ENCODE results near the gene RALGDS. TPM values are rescaled to one million over a fixed set of nuclear protein-coding genes. Genes with fewer than 3 reads are reported as not detected.

RALGDS gene
- total and polyA plus RNA-seq, 2 of the 13 experiments (the other 11 are each of a cell fraction or from before 2014, with no cell fraction given): 12.9 to 25.5 TPM

DNA sequence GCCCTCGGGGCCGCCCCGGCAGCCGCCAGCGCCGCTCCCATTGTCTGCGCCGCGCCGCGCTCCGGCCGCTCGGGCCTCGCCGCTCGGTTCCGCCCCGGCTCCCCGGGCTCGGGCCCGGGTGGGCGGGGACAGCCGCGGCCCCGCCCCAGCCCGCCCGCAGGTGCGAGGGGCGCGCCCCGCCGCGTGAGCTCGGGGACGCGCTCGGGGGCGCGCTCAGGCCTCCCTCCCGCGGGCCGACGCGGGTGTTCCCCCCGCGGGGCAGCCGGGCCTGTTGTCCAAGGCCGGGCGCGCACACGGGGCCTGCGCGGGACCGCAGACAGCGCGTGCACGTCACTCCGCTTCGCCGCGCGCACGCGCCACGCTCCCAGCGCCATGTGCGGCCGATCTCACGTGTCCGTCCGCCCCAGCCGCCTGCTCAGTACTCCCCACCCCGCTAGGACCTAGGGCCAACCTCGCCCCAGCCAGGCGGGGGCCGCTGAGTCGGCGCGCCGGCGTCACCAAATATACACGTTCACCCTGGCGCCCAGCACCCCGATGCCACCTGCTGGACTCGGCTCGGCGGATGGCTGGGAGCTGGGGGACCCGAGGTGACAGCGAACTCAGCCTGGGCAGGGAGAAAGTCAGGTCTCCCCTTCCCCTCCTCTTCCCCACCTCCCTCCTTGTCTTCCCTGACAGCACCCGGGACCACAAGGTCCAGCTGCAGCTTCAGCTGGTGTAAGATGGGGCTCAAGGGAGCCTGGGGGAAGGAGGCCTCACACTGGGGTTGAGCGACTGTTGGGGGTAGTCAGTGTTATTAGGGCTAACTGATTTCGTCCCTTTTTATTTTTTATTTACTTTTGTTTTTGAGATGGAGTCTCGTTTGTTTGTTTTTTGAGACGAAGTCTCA is 28.3 kb upstream of the RALGDS start (continued):
- TF ChIP-seq, protein P1, sequence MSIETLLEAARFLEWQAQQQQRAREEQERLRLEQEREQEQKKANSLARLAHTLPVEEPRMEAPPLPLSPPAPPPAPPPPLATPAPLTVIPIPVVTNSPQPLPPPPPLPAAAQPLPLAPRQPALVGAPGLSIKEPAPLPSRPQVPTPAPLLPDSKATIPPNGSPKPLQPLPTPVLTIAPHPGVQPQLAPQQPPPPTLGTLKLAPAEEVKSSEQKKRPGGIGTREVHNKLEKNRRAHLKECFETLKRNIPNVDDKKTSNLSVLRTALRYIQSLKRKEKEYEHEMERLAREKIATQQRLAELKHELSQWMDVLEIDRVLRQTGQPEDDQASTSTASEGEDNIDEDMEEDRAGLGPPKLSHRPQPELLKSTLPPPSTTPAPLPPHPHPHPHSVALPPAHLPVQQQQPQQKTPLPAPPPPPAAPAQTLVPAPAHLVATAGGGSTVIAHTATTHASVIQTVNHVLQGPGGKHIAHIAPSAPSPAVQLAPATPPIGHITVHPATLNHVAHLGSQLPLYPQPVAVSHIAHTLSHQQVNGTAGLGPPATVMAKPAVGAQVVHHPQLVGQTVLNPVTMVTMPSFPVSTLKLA (IDR thresholded peaks at IDR 0.05): peak; percentile 90
- TF ChIP-seq ZNF776 (CRISPR knock-in tag; IDR thresholded peaks at IDR 0.05) (peak; percentile 96), KLF13 (CRISPR knock-in tag; IDR thresholded peaks at IDR 0.05) (no peak), RFX3 (CRISPR knock-in tag; IDR thresholded peaks at IDR 0.05) (no peak), MED1 (CRISPR knock-in tag; IDR thresholded peaks at IDR 0.05) (peak; percentile 75), SP4 (CRISPR knock-in tag; IDR thresholded peaks at IDR 0.05) (peak; percentile 79), ZSCAN9 (CRISPR knock-in tag; IDR thresholded peaks at IDR 0.05; ENCODE audit: borderline replicate concordance) (peak; percentile 70), SNAPC2 (CRISPR knock-in tag; IDR thresholded peaks at IDR 0.05) (peak; percentile 65; the same call in 1 of the 2 replicates), EED (CRISPR knock-in tag; IDR thresholded peaks at IDR 0.05) (peak; percentile 88), ISL2 (CRISPR knock-in tag; IDR thresholded peaks at IDR 0.05) (no peak), ZFY (CRISPR knock-in tag; IDR thresholded peaks at IDR 0.05) (peak; percentile 79), ZNF816 (CRISPR knock-in tag; IDR thresholded peaks at IDR 0.05; ENCODE audit: borderline replicate concordance) (0 out of 2 replicates have a peak, but pooled peaks have one; percentile 39)
- TF ChIP-seq, protein P2, sequence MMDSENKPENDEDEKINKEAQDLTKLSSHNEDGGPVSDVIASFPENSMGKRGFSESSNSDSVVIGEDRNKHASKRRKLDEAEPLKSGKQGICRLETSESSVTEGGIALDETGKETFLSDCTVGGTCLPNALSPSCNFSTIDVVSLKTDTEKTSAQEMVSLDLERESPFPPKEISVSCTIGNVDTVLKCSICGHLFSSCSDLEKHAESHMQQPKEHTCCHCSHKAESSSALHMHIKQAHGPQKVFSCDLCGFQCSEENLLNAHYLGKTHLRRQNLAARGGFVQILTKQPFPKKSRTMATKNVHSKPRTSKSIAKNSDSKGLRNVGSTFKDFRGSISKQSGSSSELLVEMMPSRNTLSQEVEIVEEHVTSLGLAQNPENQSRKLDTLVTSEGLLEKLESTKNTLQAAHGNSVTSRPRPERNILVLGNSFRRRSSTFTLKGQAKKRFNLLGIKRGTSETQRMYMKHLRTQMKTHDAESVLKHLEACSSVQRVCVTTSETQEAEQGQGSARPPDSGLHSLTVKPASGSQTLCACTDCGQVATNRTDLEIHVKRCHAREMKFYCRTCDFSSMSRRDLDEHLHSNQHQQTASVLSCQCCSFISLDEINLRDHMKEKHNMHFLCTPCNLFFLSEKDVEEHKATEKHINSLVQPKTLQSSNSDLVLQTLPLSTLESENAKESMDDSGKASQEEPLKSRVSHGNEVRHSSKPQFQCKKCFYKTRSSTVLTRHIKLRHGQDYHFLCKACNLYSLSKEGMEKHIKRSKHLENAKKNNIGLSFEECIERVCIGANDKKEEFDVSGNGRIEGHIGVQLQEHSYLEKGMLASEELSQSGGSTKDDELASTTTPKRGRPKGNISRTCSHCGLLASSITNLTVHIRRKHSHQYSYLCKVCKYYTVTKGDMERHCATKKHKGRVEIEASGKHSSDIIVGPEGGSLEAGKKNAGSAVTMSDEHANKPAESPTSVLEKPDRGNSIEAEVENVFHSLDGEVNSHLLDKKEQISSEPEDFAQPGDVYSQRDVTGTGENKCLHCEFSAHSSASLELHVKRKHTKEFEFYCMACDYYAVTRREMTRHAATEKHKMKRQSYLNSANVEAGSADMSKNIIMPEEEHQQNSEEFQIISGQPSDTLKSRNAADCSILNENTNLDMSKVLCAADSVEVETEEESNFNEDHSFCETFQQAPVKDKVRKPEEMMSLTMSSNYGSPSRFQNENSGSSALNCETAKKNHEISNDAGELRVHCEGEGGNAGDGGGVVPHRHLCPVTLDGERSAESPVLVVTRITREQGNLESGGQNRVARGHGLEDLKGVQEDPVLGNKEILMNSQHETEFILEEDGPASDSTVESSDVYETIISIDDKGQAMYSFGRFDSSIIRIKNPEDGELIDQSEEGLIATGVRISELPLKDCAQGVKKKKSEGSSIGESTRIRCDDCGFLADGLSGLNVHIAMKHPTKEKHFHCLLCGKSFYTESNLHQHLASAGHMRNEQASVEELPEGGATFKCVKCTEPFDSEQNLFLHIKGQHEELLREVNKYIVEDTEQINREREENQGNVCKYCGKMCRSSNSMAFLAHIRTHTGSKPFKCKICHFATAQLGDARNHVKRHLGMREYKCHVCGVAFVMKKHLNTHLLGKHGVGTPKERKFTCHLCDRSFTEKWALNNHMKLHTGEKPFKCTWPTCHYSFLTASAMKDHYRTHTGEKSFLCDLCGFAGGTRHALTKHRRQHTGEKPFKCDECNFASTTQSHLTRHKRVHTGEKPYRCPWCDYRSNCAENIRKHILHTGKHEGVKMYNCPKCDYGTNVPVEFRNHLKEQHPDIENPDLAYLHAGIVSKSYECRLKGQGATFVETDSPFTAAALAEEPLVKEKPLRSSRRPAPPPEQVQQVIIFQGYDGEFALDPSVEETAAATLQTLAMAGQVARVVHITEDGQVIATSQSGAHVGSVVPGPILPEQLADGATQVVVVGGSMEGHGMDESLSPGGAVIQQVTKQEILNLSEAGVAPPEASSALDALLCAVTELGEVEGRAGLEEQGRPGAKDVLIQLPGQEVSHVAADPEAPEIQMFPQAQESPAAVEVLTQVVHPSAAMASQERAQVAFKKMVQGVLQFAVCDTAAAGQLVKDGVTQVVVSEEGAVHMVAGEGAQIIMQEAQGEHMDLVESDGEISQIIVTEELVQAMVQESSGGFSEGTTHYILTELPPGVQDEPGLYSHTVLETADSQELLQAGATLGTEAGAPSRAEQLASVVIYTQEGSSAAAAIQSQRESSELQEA (CRISPR knock-in tag; IDR thresholded peaks at IDR 0.05; ENCODE audit: not compliant biosample characterization): no peak
- TF ChIP-seq, protein P3, sequence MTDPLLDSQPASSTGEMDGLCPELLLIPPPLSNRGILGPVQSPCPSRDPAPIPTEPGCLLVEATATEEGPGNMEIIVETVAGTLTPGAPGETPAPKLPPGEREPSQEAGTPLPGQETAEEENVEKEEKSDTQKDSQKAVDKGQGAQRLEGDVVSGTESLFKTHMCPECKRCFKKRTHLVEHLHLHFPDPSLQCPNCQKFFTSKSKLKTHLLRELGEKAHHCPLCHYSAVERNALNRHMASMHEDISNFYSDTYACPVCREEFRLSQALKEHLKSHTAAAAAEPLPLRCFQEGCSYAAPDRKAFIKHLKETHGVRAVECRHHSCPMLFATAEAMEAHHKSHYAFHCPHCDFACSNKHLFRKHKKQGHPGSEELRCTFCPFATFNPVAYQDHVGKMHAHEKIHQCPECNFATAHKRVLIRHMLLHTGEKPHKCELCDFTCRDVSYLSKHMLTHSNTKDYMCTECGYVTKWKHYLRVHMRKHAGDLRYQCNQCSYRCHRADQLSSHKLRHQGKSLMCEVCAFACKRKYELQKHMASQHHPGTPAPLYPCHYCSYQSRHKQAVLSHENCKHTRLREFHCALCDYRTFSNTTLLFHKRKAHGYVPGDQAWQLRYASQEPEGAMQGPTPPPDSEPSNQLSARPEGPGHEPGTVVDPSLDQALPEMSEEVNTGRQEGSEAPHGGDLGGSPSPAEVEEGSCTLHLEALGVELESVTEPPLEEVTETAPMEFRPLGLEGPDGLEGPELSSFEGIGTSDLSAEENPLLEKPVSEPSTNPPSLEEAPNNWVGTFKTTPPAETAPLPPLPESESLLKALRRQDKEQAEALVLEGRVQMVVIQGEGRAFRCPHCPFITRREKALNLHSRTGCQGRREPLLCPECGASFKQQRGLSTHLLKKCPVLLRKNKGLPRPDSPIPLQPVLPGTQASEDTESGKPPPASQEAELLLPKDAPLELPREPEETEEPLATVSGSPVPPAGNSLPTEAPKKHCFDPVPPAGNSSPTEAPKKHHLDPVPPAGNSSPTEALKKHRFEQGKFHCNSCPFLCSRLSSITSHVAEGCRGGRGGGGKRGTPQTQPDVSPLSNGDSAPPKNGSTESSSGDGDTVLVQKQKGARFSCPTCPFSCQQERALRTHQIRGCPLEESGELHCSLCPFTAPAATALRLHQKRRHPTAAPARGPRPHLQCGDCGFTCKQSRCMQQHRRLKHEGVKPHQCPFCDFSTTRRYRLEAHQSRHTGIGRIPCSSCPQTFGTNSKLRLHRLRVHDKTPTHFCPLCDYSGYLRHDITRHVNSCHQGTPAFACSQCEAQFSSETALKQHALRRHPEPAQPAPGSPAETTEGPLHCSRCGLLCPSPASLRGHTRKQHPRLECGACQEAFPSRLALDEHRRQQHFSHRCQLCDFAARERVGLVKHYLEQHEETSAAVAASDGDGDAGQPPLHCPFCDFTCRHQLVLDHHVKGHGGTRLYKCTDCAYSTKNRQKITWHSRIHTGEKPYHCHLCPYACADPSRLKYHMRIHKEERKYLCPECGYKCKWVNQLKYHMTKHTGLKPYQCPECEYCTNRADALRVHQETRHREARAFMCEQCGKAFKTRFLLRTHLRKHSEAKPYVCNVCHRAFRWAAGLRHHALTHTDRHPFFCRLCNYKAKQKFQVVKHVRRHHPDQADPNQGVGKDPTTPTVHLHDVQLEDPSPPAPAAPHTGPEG (CRISPR knock-in tag; IDR thresholded peaks at IDR 0.05): peak; percentile 87
